H9 (cell line): ENCODE results near the gene KIRREL3. TPM values are rescaled to one million over a fixed set of nuclear protein-coding genes. Genes with fewer than 3 reads are reported as not detected.

Source experiments
- DNase-seq: peaks from one replicate; pipeline ENCODE4 v3.0.0-alpha.2; 2017
- H2AFZ ChIP-seq: one replicate; pipeline ENCODE4 v1.6.1; 2013; ENCODE audit warnings: mild to moderate bottlenecking, low read length, control low read depth, moderate library complexity
- H2AK5ac ChIP-seq: 2 replicates; pipeline ENCODE4 v1.6.1; 2013; ENCODE audit warnings: low read length, control low read depth, mixed read lengths; ENCODE audit not compliant: insufficient read length
- H2BK120ac ChIP-seq: one replicate; pipeline ENCODE4 v1.6.1; 2013; ENCODE audit warnings: low read depth, mild to moderate bottlenecking, low read length, control low read depth, inconsistent platforms; ENCODE audit not compliant: poor library complexity, severe bottlenecking
- H2BK12ac ChIP-seq: 2 replicates; pipeline ENCODE4 v1.6.1; 2013; ENCODE audit warnings: low read length, control low read depth, mixed read lengths, low read depth; ENCODE audit not compliant: insufficient read length
- H2BK15ac ChIP-seq: 2 replicates; pipeline ENCODE4 v1.6.1; 2013; ENCODE audit warnings: low read depth, low read length, control low read depth
- H2BK20ac ChIP-seq: one replicate; pipeline ENCODE4 v1.6.1; 2013; ENCODE audit warnings: low read depth, mild to moderate bottlenecking, low read length, control low read depth, inconsistent platforms; ENCODE audit not compliant: poor library complexity, severe bottlenecking
- H2BK5ac ChIP-seq: 2 replicates; pipeline ENCODE4 v1.6.1; 2013; ENCODE audit warnings: low read length, control low read depth, mixed read lengths; ENCODE audit not compliant: insufficient read length
- H3K14ac ChIP-seq: 2 replicates; pipeline ENCODE4 v1.6.1; 2013; ENCODE audit warnings: low read length, control low read depth; ENCODE audit not compliant: insufficient read depth
- H3K18ac ChIP-seq: 2 replicates; pipeline ENCODE4 v1.6.1; 2013; ENCODE audit warnings: low read depth, mild to moderate bottlenecking, mixed read lengths, low read length, control low read depth; ENCODE audit not compliant: insufficient read length
- H3K23ac ChIP-seq: 2 replicates; pipeline ENCODE4 v1.6.1; 2013; ENCODE audit warnings: low read length, control low read depth, mixed read lengths, low read depth; ENCODE audit not compliant: insufficient read length
- H3K23me2 ChIP-seq: 2 replicates; pipeline ENCODE4 v1.6.1; 2013; ENCODE audit warnings: low read depth, mild to moderate bottlenecking, mixed read lengths, low read length, control low read depth; ENCODE audit not compliant: insufficient read length, poor library complexity, severe bottlenecking
- H3K27ac ChIP-seq: 2 replicates; pipeline ENCODE4 v1.5.1; 2013; ENCODE audit warnings: low read length, control low read depth, mixed read lengths, low read depth; ENCODE audit not compliant: insufficient read length
- H3K27me3 ChIP-seq: 2 replicates; pipeline ENCODE4 v1.6.1; 2013; ENCODE audit warnings: low read length, control low read depth, inconsistent platforms; ENCODE audit not compliant: insufficient read depth
- H3K4ac ChIP-seq: 2 replicates; pipeline ENCODE4 v1.6.1; 2013; ENCODE audit warnings: low read depth, mild to moderate bottlenecking, control low read depth, inconsistent platforms, low read length, moderate library complexity
- H3K4me1 ChIP-seq: 2 replicates; pipeline ENCODE4 v1.6.1; 2013; ENCODE audit warnings: low read length, control low read depth, inconsistent platforms; ENCODE audit not compliant: insufficient read depth
- H3K4me2 ChIP-seq: 2 replicates; pipeline ENCODE4 v1.6.1; 2013; ENCODE audit warnings: low read length, control low read depth, mixed read lengths; ENCODE audit not compliant: insufficient read length, insufficient read depth
- H3K56ac ChIP-seq: 2 replicates; pipeline ENCODE4 v1.6.1; 2013; ENCODE audit warnings: low read depth, mild to moderate bottlenecking, mixed read lengths, low read length, control low read depth; ENCODE audit not compliant: insufficient read length
- H3K79me1 ChIP-seq: 2 replicates; pipeline ENCODE4 v1.6.1; 2013; ENCODE audit warnings: low read depth, mild to moderate bottlenecking, moderate library complexity, low read length, control low read depth, inconsistent platforms; ENCODE audit not compliant: insufficient read depth, poor library complexity, severe bottlenecking
- H3K79me2 ChIP-seq: 2 replicates; pipeline ENCODE4 v1.6.1; 2013; ENCODE audit warnings: low read length, control low read depth, inconsistent platforms; ENCODE audit not compliant: insufficient read depth
- H3K9ac ChIP-seq: 2 replicates; pipeline ENCODE4 v1.6.1; 2013; ENCODE audit warnings: low read length, control low read depth, mixed read lengths; ENCODE audit not compliant: insufficient read length; ENCODE audit errors: extremely low read depth
- H3K9me3 ChIP-seq: one replicate; pipeline ENCODE4 v1.6.1; 2013; ENCODE audit warnings: low read depth, low read length, inconsistent platforms; ENCODE audit not compliant: control insufficient read depth
- H3T11ph ChIP-seq: one replicate; pipeline ENCODE4 v1.6.1; 2013; ENCODE audit warnings: mild to moderate bottlenecking, low read length, control low read depth, inconsistent platforms
- H4K20me1 ChIP-seq: one replicate; pipeline ENCODE4 v1.6.1; 2013; ENCODE audit not compliant: control insufficient read depth, insufficient read length, insufficient read depth
- H4K5ac ChIP-seq: 2 replicates; pipeline ENCODE4 v1.6.1; 2013; ENCODE audit warnings: low read depth, mild to moderate bottlenecking, mixed read lengths, low read length, control low read depth; ENCODE audit not compliant: insufficient read length
- H4K8ac ChIP-seq: replicated peaks from 2 replicates; pipeline ENCODE4 v1.6.1; 2013; ENCODE audit warnings: low read length, control low read depth, mixed read lengths, low read depth; ENCODE audit not compliant: insufficient read length
- H4K91ac ChIP-seq: 2 replicates; pipeline ENCODE4 v1.6.1; 2013; ENCODE audit warnings: low read depth, mild to moderate bottlenecking, moderate library complexity, mixed read lengths, low read length, control low read depth; ENCODE audit not compliant: insufficient read length
- H3K27ac Mint-ChIP-seq, 3 experiments: 2 replicates in 2 of 3; 3 replicates in 1 of 3; pipeline ENCODE4 v1.8.0; 2020 to 2021; ENCODE audit warnings: mixed read lengths in 3 of 3, mild to moderate bottlenecking in 1 of 3, moderate library complexity in 1 of 3
- H3K27me3 Mint-ChIP-seq: 2 replicates; pipeline ENCODE4 v1.8.0; 2021; ENCODE audit warnings: low read depth, mild to moderate bottlenecking, moderate library complexity, mixed read lengths
- H3K36me3 Mint-ChIP-seq, 3 experiments: 2 replicates in 2 of 3; 3 replicates in 1 of 3; pipeline ENCODE4 v1.8.0; 2020 to 2021; ENCODE audit warnings: low read depth in 3 of 3, mixed read lengths in 3 of 3; ENCODE audit not compliant: insufficient read depth in 1 of 3
- H3K4me1 Mint-ChIP-seq, 2 experiments: 2 replicates each; pipeline ENCODE4 v1.8.0; 2020; ENCODE audit warnings: mixed read lengths in 2 of 2
- H3K4me3 Mint-ChIP-seq, 2 experiments: 2 replicates in 1 of 2; 3 replicates in 1 of 2; pipeline ENCODE4 v1.8.0; 2020 to 2021; ENCODE audit warnings: mild to moderate bottlenecking in 2 of 2, mixed read lengths in 2 of 2, moderate library complexity in 1 of 2
- H3K9me3 Mint-ChIP-seq, 2 experiments: 2 replicates in 1 of 2; 3 replicates in 1 of 2; pipeline ENCODE4 v1.8.0; 2020; ENCODE audit warnings: mild to moderate bottlenecking in 2 of 2, mixed read lengths in 2 of 2, moderate library complexity in 1 of 2
- WGBS: extraction: QIAGEN DNeasy Blood & Tissue Kit; methylation state at CpG from one replicate; pipeline ENCODE4 v1.1.7; 2013; ENCODE audit warnings: missing lambda C conversion rate, low lambda C conversion rate, mixed read lengths; ENCODE audit not compliant: insufficient read length; ENCODE audit errors: extremely low coverage; 5-methylcytosine and 5-hydroxymethylcytosine counted together
- total RNA-seq: library from RNA; stranded (reverse); gene quantifications from 2 replicates; pipeline ENCODE4 v1.2.1, GENCODE V29; 2021
- TF ChIP-seq, protein P1 (sequence below): fragments of 200-600 bp; sonication (generic); conservative IDR thresholded peaks from 3 replicates; pipeline ENCODE4 v1.8.0; 2021; ENCODE audit warnings: antibody characterized with exemption, mild to moderate bottlenecking

The KIRREL3 gene
- total RNA-seq, 1 experiment from 2014 or later = 0.17 TPM

DNA sequence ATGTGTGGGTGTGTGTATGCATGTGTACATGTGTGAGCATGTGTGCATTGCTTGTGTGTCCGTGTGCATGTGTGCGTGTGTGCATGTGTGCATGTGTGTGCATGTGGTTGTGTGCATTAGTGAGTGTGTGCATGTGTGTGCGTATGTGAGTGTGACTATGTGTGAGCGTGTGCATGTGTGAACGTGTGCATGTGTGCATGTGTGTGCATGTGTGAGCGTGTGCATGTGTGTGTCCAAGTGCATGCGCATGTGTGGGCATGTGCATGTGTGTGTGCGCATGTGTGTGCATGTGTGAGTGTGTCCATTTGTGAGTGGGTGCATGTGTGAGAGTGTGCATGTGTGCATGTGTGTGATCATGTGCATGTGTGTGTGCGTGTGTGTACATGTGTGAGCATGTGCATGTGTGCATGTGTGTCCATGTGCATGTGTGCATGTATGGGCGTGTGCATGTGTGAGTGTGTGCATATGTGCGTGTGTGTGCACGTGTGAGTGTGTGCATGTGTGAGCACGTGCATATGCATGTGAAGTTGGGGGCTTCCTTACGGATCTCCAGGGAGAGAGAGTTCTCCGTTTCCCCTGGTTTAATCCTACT is 549.3 kb downstream of the KIRREL3 start:
- Mint-ChIP-seq H3K27ac (peak overlapping the region in 2 of 3 experiments; percentile 37 to 75; a peak in 2 of 7 replicates), H3K4me3 (peak overlapping the region in 1 of 2 experiments; percentile 53; a peak in 1 of 5 replicates)

More for the DNA sequence above, 549.3 kb downstream of the KIRREL3 start:
- Histone ChIP-seq H3K23ac (no peak overlapping the region), H3K27ac (no peak overlapping the region), H2AK5ac (no peak overlapping the region), H2BK15ac (no peak overlapping the region), H3T11ph (no peak overlapping the region), H3K4me2 (no peak overlapping the region), H3K23me2 (no peaks in the 10 kb centered on the region), H3K9ac (no peak overlapping the region), H3K4ac (no peak overlapping the region), H3K56ac (no peak overlapping the region), H2AFZ (no peak overlapping the region), H2BK12ac (no peak overlapping the region), H4K91ac (no peak overlapping the region), H3K79me1 (no peaks in the 10 kb centered on the region), H2BK20ac (no peak overlapping the region), H3K79me2 (no peaks in the 10 kb centered on the region), H3K27me3 (no peaks in the 10 kb centered on the region), H3K4me1 (no peaks in the 10 kb centered on the region), H3K14ac (no peak overlapping the region), H3K18ac (no peak overlapping the region), H2BK120ac (no peak overlapping the region), H3K9me3 (no peaks in the 10 kb centered on the region), H4K20me1 (no peaks in the 10 kb centered on the region), H4K5ac (no peak overlapping the region), H2BK5ac (no peak overlapping the region), H4K8ac (peak overlapping the region; percentile 3)
- Mint-ChIP-seq H3K27me3 (peaks cover 5% of the 10 kb centered on the region), H3K36me3 (peaks cover 5 to 15% (median 9%) of the 10 kb centered on the region in 3 experiments), H3K9me3 (peaks cover 15 to 16% of the 10 kb centered on the region in 2 experiments), H3K4me1 (peaks cover 2 to 17% of the 10 kb centered on the region in 2 experiments; a peak in 3 of 4 replicates)
- TF ChIP-seq, protein P1, sequence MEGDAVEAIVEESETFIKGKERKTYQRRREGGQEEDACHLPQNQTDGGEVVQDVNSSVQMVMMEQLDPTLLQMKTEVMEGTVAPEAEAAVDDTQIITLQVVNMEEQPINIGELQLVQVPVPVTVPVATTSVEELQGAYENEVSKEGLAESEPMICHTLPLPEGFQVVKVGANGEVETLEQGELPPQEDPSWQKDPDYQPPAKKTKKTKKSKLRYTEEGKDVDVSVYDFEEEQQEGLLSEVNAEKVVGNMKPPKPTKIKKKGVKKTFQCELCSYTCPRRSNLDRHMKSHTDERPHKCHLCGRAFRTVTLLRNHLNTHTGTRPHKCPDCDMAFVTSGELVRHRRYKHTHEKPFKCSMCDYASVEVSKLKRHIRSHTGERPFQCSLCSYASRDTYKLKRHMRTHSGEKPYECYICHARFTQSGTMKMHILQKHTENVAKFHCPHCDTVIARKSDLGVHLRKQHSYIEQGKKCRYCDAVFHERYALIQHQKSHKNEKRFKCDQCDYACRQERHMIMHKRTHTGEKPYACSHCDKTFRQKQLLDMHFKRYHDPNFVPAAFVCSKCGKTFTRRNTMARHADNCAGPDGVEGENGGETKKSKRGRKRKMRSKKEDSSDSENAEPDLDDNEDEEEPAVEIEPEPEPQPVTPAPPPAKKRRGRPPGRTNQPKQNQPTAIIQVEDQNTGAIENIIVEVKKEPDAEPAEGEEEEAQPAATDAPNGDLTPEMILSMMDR = no peak
- no CpG with 5 or more reads among the region's 15 CpGs for WGBS
- no peak for DNase-seq
